Measurements from ENCODE around the gene TMEM203. TPM values are rescaled to one million over a fixed set of nuclear protein-coding genes. Genes with fewer than 3 reads are reported as not detected.

TMEM203 gene
- total RNA-seq, 1 donor from 2014 or later, result 32.9 TPM

DNA sequence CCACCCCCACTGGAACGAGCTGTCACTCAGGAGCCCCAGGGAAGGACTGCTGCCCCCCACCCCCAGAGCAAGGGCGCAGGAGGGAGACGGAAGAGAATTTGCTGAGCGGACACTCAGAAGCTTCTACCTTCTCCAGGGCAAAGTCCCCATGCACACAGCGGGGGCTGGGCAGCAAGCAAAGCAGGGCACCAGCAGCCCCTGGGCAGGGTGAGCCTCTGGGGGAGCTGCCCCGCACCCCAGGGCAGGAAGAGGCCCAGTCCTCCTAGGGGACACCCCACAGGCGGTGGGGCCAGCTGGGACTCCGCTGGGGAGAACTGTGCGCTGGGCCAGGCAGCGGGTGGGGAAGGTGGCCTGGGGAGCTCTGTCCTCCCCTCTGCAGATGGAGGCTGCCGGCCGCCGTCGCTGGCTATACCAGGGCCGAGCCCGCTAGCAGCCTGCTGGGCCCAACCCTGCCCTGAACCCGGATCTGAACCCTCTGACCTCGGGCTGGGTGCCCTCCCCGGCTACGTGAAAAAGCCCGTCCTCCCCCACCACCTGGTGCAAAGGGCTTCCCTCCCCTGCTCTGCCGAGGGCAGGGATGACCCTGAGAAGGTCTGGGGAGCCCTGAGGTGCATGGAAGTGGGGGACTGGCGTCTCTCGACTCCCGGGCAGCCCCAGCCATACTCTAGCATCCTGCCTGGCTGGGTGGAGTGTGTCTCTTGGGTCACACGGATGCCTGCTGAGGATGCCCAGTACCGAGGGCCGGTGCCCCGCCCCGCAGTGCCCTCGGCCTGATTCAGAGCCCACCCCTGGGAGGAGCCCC lies 24.7 kb upstream of the TMEM203 start:
- H3K9ac ChIP-seq (ENCODE audit: low read depth in 1 of 3, low read length in 3 of 3), result no peak overlapping the region
- peaks cover 48 to 68% (median 67%) of the 10 kb centered on the region in 3 donors for H3K27me3 ChIP-seq (ENCODE audit: control insufficient read depth in 3 of 3, insufficient read depth in 3 of 3, low read length in 3 of 3)
- H3K36me3 ChIP-seq (ENCODE audit: control insufficient read depth in 3 of 3, insufficient read depth in 3 of 3, low read length in 3 of 3), result no peaks in the 10 kb centered on the region
- no peak overlapping the region for H3K27ac ChIP-seq (ENCODE audit: low read depth, low read length)
- no peaks in the 10 kb centered on the region for H3K9me3 ChIP-seq (ENCODE audit: control insufficient read depth in 3 of 3, low read length in 3 of 3)
- H3K4me3 ChIP-seq (ENCODE audit: low read length in 3 of 3), result no peak overlapping the region
- peaks cover 0 to 8% (median 0%) of the 10 kb centered on the region in 3 donors for H3K4me1 ChIP-seq (ENCODE audit: control insufficient read depth in 3 of 3, insufficient read depth in 3 of 3, low read length in 3 of 3)

DNA sequence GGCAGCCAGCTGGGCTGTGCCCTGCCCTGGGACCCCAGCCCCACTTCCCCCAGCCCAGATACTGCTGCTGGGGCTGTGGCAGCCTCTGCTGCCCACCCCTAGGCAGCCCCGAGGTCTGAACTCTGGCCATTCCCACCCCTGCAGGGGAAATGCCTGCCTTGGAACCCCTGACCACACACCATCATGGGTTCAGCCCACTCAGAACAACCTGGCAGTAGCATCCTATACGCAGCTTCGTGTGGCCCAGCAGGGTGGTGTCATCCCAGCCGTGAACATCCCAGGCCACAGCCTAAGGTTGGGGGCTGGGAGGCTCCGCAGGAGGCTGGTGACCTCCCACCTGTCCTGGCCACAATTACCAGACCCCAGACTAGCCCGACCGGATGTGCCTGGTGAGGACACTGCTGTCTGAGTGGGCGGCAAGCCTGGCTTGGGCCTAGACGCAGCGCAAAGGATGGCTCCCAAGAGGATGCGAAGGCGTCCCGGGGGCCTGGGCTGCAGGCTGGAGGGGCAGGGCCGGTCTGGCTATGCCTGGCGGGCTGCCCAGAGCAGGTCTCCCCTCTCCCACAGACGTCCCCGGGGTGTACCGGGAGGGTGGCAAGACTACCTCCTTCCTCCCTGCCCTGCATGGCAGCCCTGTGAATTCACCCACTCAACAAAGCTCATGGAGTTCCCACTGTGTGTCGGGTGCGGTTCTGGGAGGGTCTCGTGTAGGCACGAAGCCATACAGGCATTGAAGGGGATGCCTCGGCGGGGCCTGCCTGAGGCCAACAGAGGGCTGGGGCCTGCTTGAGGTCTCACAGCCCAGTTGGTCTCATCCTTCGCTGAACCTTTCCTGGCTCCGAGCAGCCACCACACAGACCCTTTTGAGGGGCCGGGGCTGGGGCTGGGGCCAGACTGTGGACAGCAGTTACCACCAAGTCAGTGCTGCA lies 23.8 kb upstream of the TMEM203 start:
- H3K27ac ChIP-seq (ENCODE audit: low read depth, low read length), result no peak overlapping the region
- no peaks in the 10 kb centered on the region for H3K36me3 ChIP-seq (ENCODE audit: control insufficient read depth in 3 of 3, insufficient read depth in 3 of 3, low read length in 3 of 3)
- no peak overlapping the region for H3K9ac ChIP-seq (ENCODE audit: low read depth in 1 of 3, low read length in 3 of 3)
- no peaks in the 10 kb centered on the region for H3K9me3 ChIP-seq (ENCODE audit: control insufficient read depth in 3 of 3, low read length in 3 of 3)
- H3K27me3 ChIP-seq (ENCODE audit: control insufficient read depth in 3 of 3, insufficient read depth in 3 of 3, low read length in 3 of 3), result peaks cover 48 to 62% (median 60%) of the 10 kb centered on the region in 3 donors
- H3K4me3 ChIP-seq (ENCODE audit: low read length in 3 of 3), result no peak overlapping the region
- peaks cover 0 to 13% (median under 1%) of the 10 kb centered on the region in 3 donors for H3K4me1 ChIP-seq (ENCODE audit: control insufficient read depth in 3 of 3, insufficient read depth in 3 of 3, low read length in 3 of 3)

DNA sequence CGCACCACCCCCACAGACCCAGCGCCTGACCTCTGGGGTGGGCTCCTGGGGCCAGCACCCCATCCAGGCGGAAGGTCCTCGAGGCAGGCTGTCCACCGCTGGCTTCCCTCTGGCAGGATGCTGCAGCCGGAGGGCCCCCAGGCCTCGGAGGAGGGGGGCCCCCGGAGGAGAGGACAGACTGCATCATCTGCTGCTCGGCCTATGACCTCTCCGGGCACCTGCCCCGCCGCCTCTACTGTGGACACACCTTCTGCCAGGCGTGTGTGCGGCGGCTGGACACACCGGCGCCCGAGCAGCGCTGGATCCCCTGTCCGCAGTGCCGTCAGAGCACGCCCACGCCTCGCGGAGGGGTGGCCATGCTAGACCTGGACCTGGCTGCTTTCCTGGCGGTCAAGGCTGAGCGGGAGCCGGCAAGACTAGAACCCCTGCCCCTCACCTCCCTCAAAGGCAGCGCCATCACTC lies 23.1 kb upstream of the TMEM203 start:
- H3K27ac ChIP-seq (ENCODE audit: low read depth, low read length), result no peak overlapping the region
- H3K9ac ChIP-seq (ENCODE audit: low read depth in 1 of 3, low read length in 3 of 3), result no peak overlapping the region
- H3K4me1 ChIP-seq (ENCODE audit: control insufficient read depth in 3 of 3, insufficient read depth in 3 of 3, low read length in 3 of 3), result peaks cover 5 to 17% (median 6%) of the 10 kb centered on the region in 3 donors
- H3K4me3 ChIP-seq (ENCODE audit: low read length in 3 of 3), result no peak overlapping the region
- H3K27me3 ChIP-seq (ENCODE audit: control insufficient read depth in 3 of 3, insufficient read depth in 3 of 3, low read length in 3 of 3), result peaks cover 48 to 59% (median 57%) of the 10 kb centered on the region in 3 donors
- no peaks in the 10 kb centered on the region for H3K36me3 ChIP-seq (ENCODE audit: control insufficient read depth in 3 of 3, insufficient read depth in 3 of 3, low read length in 3 of 3)
- no peaks in the 10 kb centered on the region for H3K9me3 ChIP-seq (ENCODE audit: control insufficient read depth in 3 of 3, low read length in 3 of 3)

DNA sequence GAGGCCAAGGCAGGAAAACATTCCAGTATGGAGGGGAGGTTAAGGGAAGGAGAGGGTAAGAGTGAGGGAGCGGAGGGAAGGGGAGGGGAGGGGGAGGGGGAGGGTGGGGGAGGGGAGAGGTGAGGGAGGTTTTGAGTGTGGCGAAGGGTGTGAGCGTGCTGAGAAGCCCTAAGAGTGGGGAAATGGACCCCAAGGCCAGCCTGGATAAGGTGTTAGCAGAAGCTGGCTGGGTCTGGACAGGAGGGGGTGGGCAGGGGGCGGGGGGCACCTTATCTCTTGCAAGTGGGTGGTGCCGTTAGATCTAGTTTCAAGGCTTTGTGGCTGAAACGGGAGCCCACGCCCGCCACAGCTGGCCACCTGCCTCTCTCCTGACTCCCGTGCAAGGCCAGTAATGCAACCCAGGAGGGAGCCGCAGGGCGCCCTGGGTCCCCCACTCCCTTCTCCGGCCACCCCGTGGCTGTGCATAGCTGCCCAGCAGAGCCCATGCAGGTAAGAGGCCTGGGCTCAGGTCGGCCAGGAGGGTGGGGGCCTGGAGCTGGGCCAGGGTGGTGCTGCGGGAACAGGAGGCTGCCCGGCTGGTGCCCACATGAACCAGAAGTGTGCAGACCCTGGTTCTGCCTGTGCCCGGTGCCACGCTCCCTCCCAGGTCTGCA lies 22.5 kb upstream of the TMEM203 start:
- no peaks in the 10 kb centered on the region for H3K9me3 ChIP-seq (ENCODE audit: control insufficient read depth in 3 of 3, low read length in 3 of 3)
- peaks cover 48 to 57% (median 54%) of the 10 kb centered on the region in 3 donors for H3K27me3 ChIP-seq (ENCODE audit: control insufficient read depth in 3 of 3, insufficient read depth in 3 of 3, low read length in 3 of 3)
- peaks cover 6 to 19% (median 7%) of the 10 kb centered on the region in 3 donors for H3K4me1 ChIP-seq (ENCODE audit: control insufficient read depth in 3 of 3, insufficient read depth in 3 of 3, low read length in 3 of 3)
- no peak overlapping the region for H3K4me3 ChIP-seq (ENCODE audit: low read length in 3 of 3)
- no peaks in the 10 kb centered on the region for H3K36me3 ChIP-seq (ENCODE audit: control insufficient read depth in 3 of 3, insufficient read depth in 3 of 3, low read length in 3 of 3)
- H3K9ac ChIP-seq (ENCODE audit: low read depth in 1 of 3, low read length in 3 of 3), result no peak overlapping the region
- H3K27ac ChIP-seq (ENCODE audit: low read depth, low read length), result no peak overlapping the region

DNA sequence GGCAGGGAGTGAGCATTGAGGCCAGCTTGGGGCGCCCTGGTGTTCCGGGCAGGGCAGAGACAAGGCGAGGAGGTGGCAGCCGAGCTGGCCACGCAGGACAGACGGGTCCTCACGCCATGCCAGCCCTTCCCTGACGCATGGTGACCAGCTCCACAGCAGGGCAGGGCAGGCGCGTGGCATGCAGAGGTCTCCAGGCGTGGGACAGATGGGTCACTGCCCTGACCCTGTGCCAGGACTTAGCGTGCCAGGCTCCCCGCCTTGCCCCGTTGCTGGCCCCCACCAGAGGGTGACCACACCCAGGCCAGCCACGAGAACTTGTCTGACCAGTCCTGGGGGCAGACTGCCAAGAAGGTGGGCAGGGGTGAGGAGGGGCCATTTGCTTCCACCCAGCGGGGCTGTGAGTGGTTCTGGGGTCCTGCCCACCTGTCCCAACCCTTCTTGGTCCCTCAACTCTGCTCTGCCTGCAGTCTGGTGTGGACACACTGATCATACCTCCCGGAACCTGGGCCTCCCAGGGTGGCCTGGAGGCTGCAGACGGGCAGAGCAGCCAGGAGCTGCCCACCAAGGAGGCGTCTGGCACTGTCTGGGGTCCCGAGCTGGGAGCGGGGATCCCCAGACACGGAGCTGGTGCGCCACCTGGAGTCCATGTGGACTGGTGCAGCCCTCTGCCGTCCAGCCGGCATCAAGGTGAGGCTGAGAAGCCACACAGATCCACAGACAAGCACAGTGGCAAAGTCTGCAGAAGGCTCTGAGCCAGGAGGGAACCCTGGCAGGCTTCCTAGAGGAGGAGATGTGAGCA lies 21.8 kb upstream of the TMEM203 start, which contains the start of gene RNF224:
Gene RNF224 (plus strand): TSS at position 449 of the 799 bp plus-strand sequence. CDS start 834 bp downstream, outside the sequence.
- H3K36me3 ChIP-seq (ENCODE audit: control insufficient read depth in 3 of 3, insufficient read depth in 3 of 3, low read length in 3 of 3), result no peaks in the 10 kb centered on the region
- peaks cover 11 to 24% (median 12%) of the 10 kb centered on the region in 3 donors for H3K4me1 ChIP-seq (ENCODE audit: control insufficient read depth in 3 of 3, insufficient read depth in 3 of 3, low read length in 3 of 3)
- no peak within 1 kb of the TSS for H3K27ac ChIP-seq (ENCODE audit: low read depth, low read length)
- no peak within 1 kb of the TSS for H3K4me3 ChIP-seq (ENCODE audit: low read length in 3 of 3)
- H3K9ac ChIP-seq (ENCODE audit: low read depth in 1 of 3, low read length in 3 of 3), result peak within 1 kb of the TSS in 1 of 3 donors; percentile 50
- no peaks in the 10 kb centered on the region for H3K9me3 ChIP-seq (ENCODE audit: control insufficient read depth in 3 of 3, low read length in 3 of 3)
- H3K27me3 ChIP-seq (ENCODE audit: control insufficient read depth in 3 of 3, insufficient read depth in 3 of 3, low read length in 3 of 3), result peaks cover 48 to 53% (median 51%) of the 10 kb centered on the region in 3 donors

DNA sequence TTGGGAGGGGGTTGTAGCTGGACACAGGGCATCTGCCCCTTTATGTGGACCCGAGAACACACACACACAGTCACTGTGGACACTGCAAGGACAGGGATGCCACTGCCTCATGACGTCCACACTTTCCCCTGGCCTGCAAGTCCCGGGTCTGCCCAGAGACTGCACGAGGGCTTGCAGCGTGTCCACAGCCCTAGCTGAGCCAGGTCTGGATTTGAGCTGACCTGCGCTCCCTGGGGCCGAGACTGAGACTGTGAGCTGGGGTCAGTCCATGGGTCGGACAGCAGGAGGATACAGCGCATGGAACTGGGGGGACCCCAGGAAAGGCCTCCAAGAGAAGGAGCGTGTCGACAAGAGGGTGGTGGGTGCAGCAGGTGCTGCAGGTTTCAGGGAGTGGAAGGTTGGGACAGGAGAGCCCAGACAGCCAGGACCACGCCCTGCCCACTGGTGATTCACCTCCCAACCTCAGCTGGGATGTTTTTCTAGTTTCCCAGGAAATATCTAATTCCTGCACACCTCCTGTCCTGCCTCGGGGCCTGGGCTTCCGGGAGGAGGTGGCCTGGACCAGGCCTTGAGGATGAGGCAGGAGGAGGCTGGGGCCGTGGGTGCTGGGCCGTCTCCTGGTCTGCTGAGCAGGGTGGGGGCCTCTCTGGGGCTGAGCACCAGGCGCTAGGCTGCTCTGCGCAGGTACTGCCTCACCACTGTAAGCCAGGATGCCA lies 21.0 kb upstream of the TMEM203 start:
- H3K4me3 ChIP-seq (ENCODE audit: low read length in 3 of 3), result no peak overlapping the region
- H3K27me3 ChIP-seq (ENCODE audit: control insufficient read depth in 3 of 3, insufficient read depth in 3 of 3, low read length in 3 of 3), result peaks cover 45 to 48% (median 46%) of the 10 kb centered on the region in 3 donors
- H3K27ac ChIP-seq (ENCODE audit: low read depth, low read length), result no peak overlapping the region
- no peaks in the 10 kb centered on the region for H3K9me3 ChIP-seq (ENCODE audit: control insufficient read depth in 3 of 3, low read length in 3 of 3)
- peaks cover 11 to 24% (median 12%) of the 10 kb centered on the region in 3 donors for H3K4me1 ChIP-seq (ENCODE audit: control insufficient read depth in 3 of 3, insufficient read depth in 3 of 3, low read length in 3 of 3)
- peak overlapping the region in 1 of 3 donors; percentile 50 for H3K9ac ChIP-seq (ENCODE audit: low read depth in 1 of 3, low read length in 3 of 3)
- H3K36me3 ChIP-seq (ENCODE audit: control insufficient read depth in 3 of 3, insufficient read depth in 3 of 3, low read length in 3 of 3), result no peaks in the 10 kb centered on the region

DNA sequence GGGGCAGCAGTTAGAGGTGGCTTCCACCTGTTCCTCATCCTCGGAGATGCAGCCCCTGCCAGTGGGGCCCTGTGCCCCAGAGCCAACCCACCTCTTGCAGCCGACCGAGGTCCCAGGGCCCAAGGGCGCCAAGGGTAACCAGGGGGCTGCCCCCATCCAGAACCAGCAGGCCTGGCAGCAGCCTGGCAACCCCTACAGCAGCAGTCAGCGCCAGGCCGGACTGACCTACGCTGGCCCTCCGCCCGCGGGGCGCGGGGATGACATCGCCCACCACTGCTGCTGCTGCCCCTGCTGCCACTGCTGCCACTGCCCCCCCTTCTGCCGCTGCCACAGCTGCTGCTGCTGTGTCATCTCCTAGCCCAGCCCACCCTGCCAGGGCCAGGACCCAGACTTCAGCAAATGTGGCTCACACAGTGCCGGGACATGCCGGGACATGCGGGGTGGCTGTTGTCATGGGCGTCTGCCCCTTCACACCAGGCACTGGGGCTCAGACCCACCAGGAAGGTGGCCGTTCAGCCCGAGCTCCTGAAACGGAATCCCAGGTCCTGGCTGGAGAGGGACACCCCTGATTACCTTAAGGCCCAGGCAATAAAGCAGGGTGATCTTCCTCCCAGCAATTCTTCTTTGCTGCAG lies 20.4 kb upstream of the TMEM203 start:
- no peaks in the 10 kb centered on the region for H3K36me3 ChIP-seq (ENCODE audit: control insufficient read depth in 3 of 3, insufficient read depth in 3 of 3, low read length in 3 of 3)
- H3K27ac ChIP-seq (ENCODE audit: low read depth, low read length), result no peak overlapping the region
- no peak overlapping the region for H3K4me3 ChIP-seq (ENCODE audit: low read length in 3 of 3)
- peaks cover 38 to 42% (median 39%) of the 10 kb centered on the region in 3 donors for H3K27me3 ChIP-seq (ENCODE audit: control insufficient read depth in 3 of 3, insufficient read depth in 3 of 3, low read length in 3 of 3)
- no peak overlapping the region for H3K9ac ChIP-seq (ENCODE audit: low read depth in 1 of 3, low read length in 3 of 3)
- peaks cover 11 to 24% (median 12%) of the 10 kb centered on the region in 3 donors for H3K4me1 ChIP-seq (ENCODE audit: control insufficient read depth in 3 of 3, insufficient read depth in 3 of 3, low read length in 3 of 3)
- no peaks in the 10 kb centered on the region for H3K9me3 ChIP-seq (ENCODE audit: control insufficient read depth in 3 of 3, low read length in 3 of 3)

DNA sequence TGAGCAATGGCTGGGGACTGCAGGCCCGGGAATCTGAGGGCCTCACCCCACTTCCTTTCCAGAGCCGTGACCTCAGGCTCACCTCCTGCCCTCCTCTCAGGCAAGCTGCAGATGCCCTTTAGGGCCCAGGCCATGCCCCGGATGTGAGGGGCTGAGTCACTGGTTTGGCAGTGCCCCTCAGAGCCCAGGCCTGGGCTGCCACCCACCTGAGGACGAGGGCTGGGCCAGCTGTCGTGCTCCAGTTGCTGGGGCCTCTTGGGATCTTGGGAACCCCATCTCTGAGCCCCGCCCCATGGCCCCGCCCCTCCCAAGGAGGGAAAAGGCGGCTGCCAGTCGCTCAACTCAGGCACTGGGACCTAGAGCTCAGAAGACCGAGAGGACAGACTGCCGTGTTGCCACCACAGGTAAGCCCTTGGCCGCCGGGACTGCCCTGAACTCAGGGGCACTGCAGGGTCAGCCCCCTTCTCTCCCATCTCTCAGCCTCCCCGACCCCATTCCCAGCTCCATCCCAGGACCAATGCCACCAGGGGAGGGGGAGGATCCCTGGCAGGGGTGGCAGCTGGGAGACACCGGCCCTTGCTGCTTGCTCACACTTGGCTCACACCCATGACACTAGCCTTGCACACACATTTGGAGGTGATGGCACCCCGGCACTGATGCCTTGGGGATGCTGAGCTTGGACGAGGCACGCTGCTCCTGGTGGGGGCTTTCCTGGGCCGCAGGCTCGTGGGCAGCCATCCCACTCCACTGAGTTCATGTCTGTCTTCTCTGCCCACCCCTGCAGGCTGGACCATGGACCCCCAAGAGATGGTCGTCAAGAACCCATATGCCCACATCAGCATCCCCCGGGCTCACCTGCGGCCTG lies 19.6 kb upstream of the TMEM203 start, which contains the start of gene CYSRT1:
Gene CYSRT1 (plus strand): TSS at position 345 of the 865 bp plus-strand sequence. CDS start 448 bp downstream, at position 793.
- peaks cover 31 to 35% (median 31%) of the 10 kb centered on the region in 3 donors for H3K27me3 ChIP-seq (ENCODE audit: control insufficient read depth in 3 of 3, insufficient read depth in 3 of 3, low read length in 3 of 3)
- H3K9me3 ChIP-seq (ENCODE audit: control insufficient read depth in 3 of 3, low read length in 3 of 3), result no peaks in the 10 kb centered on the region
- no peaks in the 10 kb centered on the region for H3K36me3 ChIP-seq (ENCODE audit: control insufficient read depth in 3 of 3, insufficient read depth in 3 of 3, low read length in 3 of 3)
- H3K9ac ChIP-seq (ENCODE audit: low read depth in 1 of 3, low read length in 3 of 3), result peak within 1 kb of the TSS; percentile 90 to 99 (median 91)
- H3K4me1 ChIP-seq (ENCODE audit: control insufficient read depth in 3 of 3, insufficient read depth in 3 of 3, low read length in 3 of 3), result peaks cover 12 to 24% (median 13%) of the 10 kb centered on the region in 3 donors
- H3K27ac ChIP-seq (ENCODE audit: low read depth, low read length), result peak within 1 kb of the TSS; percentile 90
- H3K4me3 ChIP-seq (ENCODE audit: low read length in 3 of 3), result peak within 1 kb of the TSS; percentile 81 to 89 (median 89)
